ENCODE measurements around the gene CMSS1.

- no peak for TF ChIP-seq CTCF (IDR thresholded peaks at IDR 0.05)
- TF ChIP-seq EZH2 (IDR thresholded peaks at IDR 0.05; ENCODE audit: borderline replicate concordance, insufficient read depth, low read depth, low read length, poor library complexity, severe bottlenecking), result no peak
Measured at GRCh38 chr3:100226712-100227429, 409.2 kb downstream of the CMSS1 start.

Measured in B cell (primary cell).